WI38 (cell line): ENCODE results near the gene SOX4.

Experiments
- H3K4me3 ChIP-seq: 2 replicates; pipeline ENCODE4 v1.5.1; 2011; ENCODE audit warnings: low read depth, mild to moderate bottlenecking, control low read depth, low read length
- CTCF ChIP-seq: IDR thresholded peaks from 2 replicates; pipeline ENCODE4 v1.5.1; 2012; ENCODE audit warnings: low read depth, mild to moderate bottlenecking, control low read depth, low read length

Gene SOX4

GRCh38 chr6:21604081-21604480, 10.5 kb downstream of the SOX4 start:
- TF ChIP-seq CTCF = no peak
- no peak overlapping the region for H3K4me3 ChIP-seq

GRCh38 chr6:21605166-21605565, 11.6 kb downstream of the SOX4 start:
- H3K4me3 ChIP-seq = no peak overlapping the region
- TF ChIP-seq CTCF = no peak

GRCh38 chr6:21608601-21609000, 15.1 kb downstream of the SOX4 start:
- TF ChIP-seq CTCF = no peak
- no peak overlapping the region for H3K4me3 ChIP-seq

- H3K4me3 ChIP-seq = no peak overlapping the region
- no peak for TF ChIP-seq CTCF
Measured at GRCh38 chr6:21609881-21610329, 16.4 kb downstream of the SOX4 start.

- H3K4me3 ChIP-seq = no peak overlapping the region
- no peak for TF ChIP-seq CTCF
Measured at GRCh38 chr6:21610341-21610740, 16.8 kb downstream of the SOX4 start.

GRCh38 chr6:21611485-21611884, 17.9 kb downstream of the SOX4 start:
- H3K4me3 ChIP-seq = no peak overlapping the region
- no peak for TF ChIP-seq CTCF

GRCh38 chr6:21612067-21612745, 18.7 kb downstream of the SOX4 start:
- H3K4me3 ChIP-seq = no peak overlapping the region
- no peak for TF ChIP-seq CTCF
